ENCODE results near the gene RNF187.

RNF187 gene

DNA sequence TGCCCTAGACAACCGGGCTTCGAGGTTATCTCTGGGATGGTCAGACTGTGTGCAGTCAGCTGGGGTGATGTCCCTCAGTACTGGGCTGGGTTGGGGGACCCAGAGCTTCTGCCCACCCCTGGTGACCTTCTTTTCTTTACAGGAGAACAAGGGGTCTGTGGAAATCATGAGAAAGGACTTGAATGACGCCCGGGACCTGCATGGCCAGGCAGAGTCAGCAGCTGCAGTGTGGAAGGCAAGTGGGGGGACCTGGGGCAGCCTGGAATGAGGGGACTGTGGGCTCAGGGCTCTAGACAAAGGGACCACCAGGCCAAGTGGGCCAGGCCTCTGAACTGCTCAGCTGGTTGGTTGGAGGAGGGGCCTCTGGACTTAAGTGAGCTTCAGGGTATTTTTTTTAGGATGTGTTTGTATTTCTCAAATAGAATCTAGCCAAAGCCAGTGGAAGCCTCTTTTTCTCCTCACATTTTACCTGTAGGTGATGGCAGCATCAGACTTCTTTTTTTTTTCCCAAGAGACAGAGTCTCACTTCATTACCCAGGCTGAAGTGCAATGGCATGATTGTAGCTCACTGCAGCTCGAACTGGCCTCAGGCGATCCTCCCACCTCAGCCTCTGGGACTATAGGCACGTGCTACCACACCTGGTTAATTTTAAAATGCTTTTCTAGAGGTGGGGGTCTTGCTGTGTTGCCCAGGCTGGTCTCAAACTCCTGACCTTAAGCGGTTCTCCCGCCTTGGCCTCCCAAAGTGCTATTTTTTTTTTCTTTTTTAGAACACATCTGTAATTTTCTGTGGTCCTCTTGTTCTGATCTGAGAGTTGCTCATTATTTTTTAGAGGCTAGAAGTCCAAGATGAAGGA is 1.9 kb downstream of the RNF187 start:
- no peaks in the 10 kb centered on the region for H3K9me3 ChIP-seq (ENCODE audit: control insufficient read depth, insufficient read depth, low read length)
- H3K4me3 ChIP-seq (ENCODE audit: low read length) = no peak overlapping the region
- no CpG with 5 or more reads among the region's 9 CpGs for WGBS (ENCODE audit: insufficient coverage, insufficient read length)
- H3K4me1 ChIP-seq (ENCODE audit: control insufficient read depth, insufficient read depth, low read length) = 0 out of 2 replicates have a peak, but pooled peaks cover 4% of the 10 kb centered on the region
- H3K27ac ChIP-seq (ENCODE audit: low read length) = no peak overlapping the region
- no peaks in the 10 kb centered on the region; the same call in 1 of the 2 replicates for H3K27me3 ChIP-seq (ENCODE audit: control insufficient read depth, insufficient read depth, low read length)
- DNase-seq (ENCODE audit: low read depth, low spot score) = no peak
- H3K36me3 ChIP-seq (ENCODE audit: control insufficient read depth, insufficient read depth, low read length) = peaks cover 3% of the 10 kb centered on the region; the same call in 1 of the 2 replicates

DNA sequence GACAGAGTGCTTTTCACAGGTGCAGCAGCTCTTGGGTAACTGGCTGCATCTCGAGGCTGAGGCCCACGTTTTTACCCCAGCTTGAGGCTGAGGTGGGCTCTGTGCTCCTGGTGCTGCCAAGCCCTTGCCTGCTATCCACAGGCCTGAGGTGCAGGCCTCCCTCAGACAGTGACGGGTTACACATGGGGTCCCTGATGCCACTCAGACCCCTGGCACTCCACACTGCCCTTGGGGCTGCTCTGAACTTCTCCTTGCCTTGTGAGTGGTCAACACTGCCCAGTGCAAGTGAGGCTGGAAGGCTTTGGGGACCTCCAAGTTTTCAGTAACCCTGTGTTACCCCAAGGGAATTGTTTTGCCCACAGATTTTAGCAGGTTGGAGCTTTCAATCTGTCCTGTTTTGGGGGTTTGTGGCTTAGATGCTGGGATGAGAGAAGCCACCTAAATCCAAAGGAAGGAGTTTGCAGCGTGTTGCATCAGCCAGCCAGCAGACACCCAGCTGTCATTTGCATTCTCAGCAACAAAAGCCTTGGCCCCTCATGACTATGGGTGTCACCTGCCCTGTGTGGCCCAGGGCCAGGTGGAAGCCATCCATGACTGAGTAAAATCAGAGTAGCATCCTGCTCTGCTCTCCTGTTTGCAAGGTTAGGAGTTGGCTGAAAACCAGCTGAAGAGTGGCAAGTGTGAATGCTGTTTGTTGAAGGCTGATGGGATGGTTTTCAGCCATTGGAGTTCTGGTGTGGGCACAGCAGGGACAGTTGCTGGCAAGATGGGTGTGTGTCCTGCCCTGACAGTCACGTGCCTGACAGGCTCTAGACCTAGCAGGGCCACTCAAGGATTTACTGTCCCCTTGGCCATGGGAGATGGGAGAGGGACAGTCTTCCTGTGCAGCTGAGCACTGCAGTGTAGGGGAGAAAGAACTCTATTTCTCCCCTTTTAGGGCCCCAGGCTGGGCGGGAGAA is 3.2 kb downstream of the RNF187 start:
- Histone ChIP-seq H3K4me1 (ENCODE audit: control insufficient read depth, insufficient read depth, low read length) (0 out of 2 replicates have a peak, but pooled peaks cover 4% of the 10 kb centered on the region), H3K27me3 (ENCODE audit: control insufficient read depth, insufficient read depth, low read length) (no peaks in the 10 kb centered on the region; the same call in 1 of the 2 replicates), H3K4me3 (ENCODE audit: low read length) (no peak overlapping the region), H3K9me3 (ENCODE audit: control insufficient read depth, insufficient read depth, low read length) (no peaks in the 10 kb centered on the region), H3K36me3 (ENCODE audit: control insufficient read depth, insufficient read depth, low read length) (peaks cover 3% of the 10 kb centered on the region; the same call in 1 of the 2 replicates), H3K27ac (ENCODE audit: low read length) (no peak overlapping the region)
- DNase-seq (ENCODE audit: low read depth, low spot score) = no peak
- WGBS (ENCODE audit: insufficient coverage, insufficient read length) = no CpG with 5 or more reads among the region's 6 CpGs

DNA sequence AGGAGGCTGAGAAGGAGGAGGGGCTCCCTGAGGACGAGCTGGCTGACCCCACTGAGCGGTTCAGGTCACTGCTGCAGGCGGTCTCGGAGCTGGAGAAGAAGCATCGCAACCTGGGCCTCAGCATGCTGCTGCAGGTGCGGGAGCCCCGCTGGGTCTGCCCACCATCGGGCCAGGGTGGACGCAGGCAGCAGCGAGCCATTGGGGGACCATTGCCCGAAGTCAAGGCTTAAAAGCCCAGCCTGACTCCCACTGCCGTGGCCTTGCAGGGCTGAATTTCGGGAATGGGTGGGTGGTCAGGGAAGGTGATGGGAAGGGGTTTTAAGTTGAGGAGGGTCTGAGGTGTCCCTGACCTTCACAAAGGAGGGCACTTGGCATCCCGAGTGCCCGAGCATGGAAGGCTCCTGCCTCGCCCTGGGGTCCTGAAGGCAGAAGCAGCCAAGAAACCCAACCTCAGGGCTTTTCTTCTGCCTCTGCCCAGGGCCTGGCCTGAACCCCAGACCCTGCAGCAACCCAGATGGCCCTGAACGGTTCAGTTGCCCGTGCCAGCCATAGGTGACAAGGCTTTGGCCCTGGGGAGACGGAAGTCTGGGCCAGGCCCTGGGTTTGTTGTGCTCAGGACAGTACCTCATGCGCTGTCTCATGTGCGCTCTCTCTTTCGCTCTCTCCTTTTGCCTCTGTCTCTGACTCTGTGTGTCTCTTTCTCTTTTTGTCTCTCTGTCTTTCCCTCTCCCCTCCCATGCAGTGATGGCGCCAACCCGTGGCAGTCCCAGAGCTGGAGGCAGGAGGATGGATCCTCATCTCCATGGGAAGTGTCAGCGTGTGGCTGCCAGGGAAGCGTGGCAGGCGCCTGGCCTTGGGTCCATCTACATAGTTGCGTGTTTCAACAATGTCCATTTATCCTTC is 6.2 kb downstream of the RNF187 start:
- DNase-seq (ENCODE audit: low read depth, low spot score) = no peak
- peaks cover 3% of the 10 kb centered on the region; the same call in 1 of the 2 replicates for H3K36me3 ChIP-seq (ENCODE audit: control insufficient read depth, insufficient read depth, low read length)

DNA sequence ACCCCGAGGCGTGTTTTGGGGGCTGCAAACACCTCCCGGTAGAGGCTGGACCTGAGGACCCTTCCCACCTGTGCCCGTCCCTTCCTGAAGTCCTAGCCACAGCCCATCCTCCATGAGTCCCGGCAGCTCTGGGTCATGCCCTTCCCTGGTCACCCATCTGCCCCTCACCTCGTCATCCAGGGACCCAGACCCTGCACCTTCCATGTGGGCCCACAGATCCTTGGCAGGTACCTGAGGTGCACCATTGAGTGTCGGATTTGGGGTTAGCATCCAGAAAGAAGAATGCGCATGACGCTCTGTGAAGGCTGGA is 6.8 kb downstream of the RNF187 start:
- H3K4me3 ChIP-seq (ENCODE audit: low read length) = no peak overlapping the region
- H3K9me3 ChIP-seq (ENCODE audit: control insufficient read depth, insufficient read depth, low read length) = no peaks in the 10 kb centered on the region
- no peak for DNase-seq (ENCODE audit: low read depth, low spot score)
- H3K27ac ChIP-seq (ENCODE audit: low read length) = no peak overlapping the region
- peaks cover 3% of the 10 kb centered on the region; the same call in 1 of the 2 replicates for H3K36me3 ChIP-seq (ENCODE audit: control insufficient read depth, insufficient read depth, low read length)
- no peaks in the 10 kb centered on the region; the same call in 1 of the 2 replicates for H3K27me3 ChIP-seq (ENCODE audit: control insufficient read depth, insufficient read depth, low read length)
- WGBS (ENCODE audit: insufficient coverage, insufficient read length) = no CpG with 5 or more reads among the region's 9 CpGs
- H3K4me1 ChIP-seq (ENCODE audit: control insufficient read depth, insufficient read depth, low read length) = no peaks in the 10 kb centered on the region

More for the DNA sequence above, 6.2 kb downstream of the RNF187 start:
- no peak overlapping the region for H3K4me3 ChIP-seq (ENCODE audit: low read length)
- WGBS (ENCODE audit: insufficient coverage, insufficient read length) = no CpG with 5 or more reads among the region's 28 CpGs
- no peak overlapping the region for H3K27ac ChIP-seq (ENCODE audit: low read length)
- 0 out of 2 replicates have a peak, but pooled peaks cover 1% of the 10 kb centered on the region for H3K4me1 ChIP-seq (ENCODE audit: control insufficient read depth, insufficient read depth, low read length)
- no peaks in the 10 kb centered on the region; the same call in 1 of the 2 replicates for H3K27me3 ChIP-seq (ENCODE audit: control insufficient read depth, insufficient read depth, low read length)
- no peaks in the 10 kb centered on the region for H3K9me3 ChIP-seq (ENCODE audit: control insufficient read depth, insufficient read depth, low read length)

DNA sequence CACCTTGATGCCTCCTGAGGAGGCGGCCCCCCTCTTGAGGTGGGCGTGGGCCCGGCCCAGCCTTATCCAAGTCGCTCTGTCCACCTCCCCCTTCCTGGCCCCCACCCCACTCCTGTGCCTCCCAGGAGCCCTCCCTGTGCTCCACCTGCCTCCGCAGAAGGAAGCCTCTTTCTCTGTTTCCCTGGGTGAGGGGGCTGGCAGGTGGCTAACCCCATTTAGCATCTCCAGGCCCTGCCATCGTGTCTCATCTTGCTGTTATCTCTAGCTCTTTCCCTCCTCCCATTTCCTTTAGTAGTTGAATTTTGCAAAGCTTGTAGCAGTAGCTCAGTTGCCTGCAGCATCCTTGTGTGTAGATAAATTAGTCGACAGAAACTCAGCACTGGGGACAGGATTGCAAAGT is 7.2 kb downstream of the RNF187 start:
- H3K36me3 ChIP-seq (ENCODE audit: control insufficient read depth, insufficient read depth, low read length) = peaks cover 3% of the 10 kb centered on the region; the same call in 1 of the 2 replicates
- no peak overlapping the region for H3K27ac ChIP-seq (ENCODE audit: low read length)
- DNase-seq (ENCODE audit: low read depth, low spot score) = no peak
- H3K27me3 ChIP-seq (ENCODE audit: control insufficient read depth, insufficient read depth, low read length) = no peaks in the 10 kb centered on the region; the same call in 1 of the 2 replicates
- no peaks in the 10 kb centered on the region for H3K9me3 ChIP-seq (ENCODE audit: control insufficient read depth, insufficient read depth, low read length)
- no peak overlapping the region for H3K4me3 ChIP-seq (ENCODE audit: low read length)
- no CpG with 5 or more reads among the region's 7 CpGs for WGBS (ENCODE audit: insufficient coverage, insufficient read length)
- H3K4me1 ChIP-seq (ENCODE audit: control insufficient read depth, insufficient read depth, low read length) = no peaks in the 10 kb centered on the region

DNA sequence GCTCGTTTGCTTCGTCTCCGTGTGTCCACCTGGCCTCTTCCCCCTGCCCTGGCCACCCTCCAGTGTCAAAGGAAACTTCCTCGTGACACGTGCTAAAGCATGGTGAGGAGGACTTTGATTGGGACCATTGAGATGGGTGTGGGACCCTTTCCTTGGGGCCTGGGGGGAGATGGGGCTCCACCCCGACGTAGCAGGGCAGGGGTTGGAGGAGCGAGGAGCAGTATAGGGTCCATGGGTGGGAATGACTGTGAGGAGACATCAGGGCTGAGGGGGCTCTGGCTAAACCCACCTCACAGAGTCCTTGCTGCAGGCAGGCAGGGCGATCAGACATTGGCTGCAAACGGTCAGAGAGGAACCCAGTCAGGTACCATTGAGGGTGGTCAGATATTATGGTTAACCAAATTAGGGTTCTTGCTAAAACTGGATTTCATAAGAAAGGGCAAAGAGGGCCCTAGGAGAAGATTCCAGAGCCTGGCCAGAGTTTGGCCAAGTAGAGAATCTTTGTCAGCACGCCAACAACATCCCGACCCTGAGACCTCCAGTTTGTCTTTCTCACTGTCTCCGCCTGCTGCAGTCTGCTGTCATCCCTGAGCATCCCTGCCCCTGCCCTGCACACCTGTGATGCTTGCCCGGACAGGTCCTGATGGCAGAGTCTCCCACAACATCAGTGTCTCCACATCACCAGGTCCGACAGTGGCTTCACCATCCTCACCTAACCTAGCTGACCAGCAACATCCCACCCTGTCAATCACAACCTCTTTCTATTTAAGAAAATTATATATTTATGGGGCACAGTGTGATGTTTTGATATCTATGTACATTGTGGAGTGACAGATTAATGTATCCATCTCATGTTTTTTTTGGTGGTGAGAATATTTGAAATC is 8.0 kb downstream of the RNF187 start:
- Histone ChIP-seq H3K4me1 (ENCODE audit: control insufficient read depth, insufficient read depth, low read length) (no peaks in the 10 kb centered on the region), H3K27ac (ENCODE audit: low read length) (no peak overlapping the region), H3K27me3 (ENCODE audit: control insufficient read depth, insufficient read depth, low read length) (peaks cover under 1% of the 10 kb centered on the region; the same call in 1 of the 2 replicates), H3K4me3 (ENCODE audit: low read length) (no peak overlapping the region), H3K9me3 (ENCODE audit: control insufficient read depth, insufficient read depth, low read length) (no peaks in the 10 kb centered on the region), H3K36me3 (ENCODE audit: control insufficient read depth, insufficient read depth, low read length) (peaks cover 3% of the 10 kb centered on the region; the same call in 1 of the 2 replicates)
- no CpG with 5 or more reads among the region's 15 CpGs for WGBS (ENCODE audit: insufficient coverage, insufficient read length)
- no peak for DNase-seq (ENCODE audit: low read depth, low spot score)

DNA sequence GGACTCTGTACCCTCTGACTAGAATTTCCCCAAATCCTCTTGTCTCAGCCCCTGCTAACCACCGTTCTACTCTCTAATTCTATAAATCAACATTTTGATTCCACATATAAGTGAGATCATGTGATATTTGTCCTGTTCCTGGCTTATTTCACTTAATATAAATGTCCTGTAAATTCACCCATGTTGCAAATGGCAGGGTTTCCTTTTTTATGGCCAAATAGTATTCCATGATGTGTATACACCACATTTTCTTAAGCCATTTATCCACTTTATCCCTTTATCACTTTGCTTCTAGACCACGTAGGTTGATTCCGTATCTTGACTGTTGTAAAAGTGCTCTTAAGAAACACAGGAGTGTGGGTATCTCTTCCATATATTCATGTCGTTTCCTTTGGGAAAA is 8.9 kb downstream of the RNF187 start:
- H3K36me3 ChIP-seq (ENCODE audit: control insufficient read depth, insufficient read depth, low read length) = peaks cover 3% of the 10 kb centered on the region; the same call in 1 of the 2 replicates
- H3K27ac ChIP-seq (ENCODE audit: low read length) = no peak overlapping the region
- 100% methylated on average over 1 of the region's 4 CpGs for WGBS (ENCODE audit: insufficient coverage, insufficient read length)

DNA sequence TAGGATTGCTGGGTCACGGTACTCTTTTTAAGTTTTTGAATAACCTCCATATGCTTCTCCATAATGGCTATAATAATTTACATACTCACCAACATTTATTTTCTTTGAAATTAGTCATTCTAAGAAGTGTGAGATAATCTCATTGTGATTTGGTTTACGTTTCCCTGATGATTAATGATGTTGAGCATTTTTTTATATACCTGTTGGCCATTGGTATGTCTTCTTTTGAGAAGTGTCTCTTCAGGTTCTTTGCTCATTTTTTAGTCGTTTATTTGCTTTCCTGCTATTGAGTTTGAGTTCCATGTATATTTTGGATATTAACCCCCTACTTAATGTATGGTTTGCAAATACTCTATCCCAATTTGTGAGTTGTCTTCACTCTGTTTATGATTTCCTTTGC is 9.3 kb downstream of the RNF187 start:
- peaks cover 3% of the 10 kb centered on the region; the same call in 1 of the 2 replicates for H3K36me3 ChIP-seq (ENCODE audit: control insufficient read depth, insufficient read depth, low read length)
- DNase-seq (ENCODE audit: low read depth, low spot score) = no peak
- H3K4me3 ChIP-seq (ENCODE audit: low read length) = no peak overlapping the region
- H3K4me1 ChIP-seq (ENCODE audit: control insufficient read depth, insufficient read depth, low read length) = no peaks in the 10 kb centered on the region
- H3K27ac ChIP-seq (ENCODE audit: low read length) = no peak overlapping the region
- no peaks in the 10 kb centered on the region for H3K9me3 ChIP-seq (ENCODE audit: control insufficient read depth, insufficient read depth, low read length)
- H3K27me3 ChIP-seq (ENCODE audit: control insufficient read depth, insufficient read depth, low read length) = peaks cover 11% of the 10 kb centered on the region
- no CpG with 5 or more reads among the region's 3 CpGs for WGBS (ENCODE audit: insufficient coverage, insufficient read length)

More for the DNA sequence above, 8.9 kb downstream of the RNF187 start:
- peaks cover 7% of the 10 kb centered on the region for H3K27me3 ChIP-seq (ENCODE audit: control insufficient read depth, insufficient read depth, low read length)
- DNase-seq (ENCODE audit: low read depth, low spot score) = no peak
- H3K9me3 ChIP-seq (ENCODE audit: control insufficient read depth, insufficient read depth, low read length) = no peaks in the 10 kb centered on the region
- no peak overlapping the region for H3K4me3 ChIP-seq (ENCODE audit: low read length)
- no peaks in the 10 kb centered on the region for H3K4me1 ChIP-seq (ENCODE audit: control insufficient read depth, insufficient read depth, low read length)

DNA sequence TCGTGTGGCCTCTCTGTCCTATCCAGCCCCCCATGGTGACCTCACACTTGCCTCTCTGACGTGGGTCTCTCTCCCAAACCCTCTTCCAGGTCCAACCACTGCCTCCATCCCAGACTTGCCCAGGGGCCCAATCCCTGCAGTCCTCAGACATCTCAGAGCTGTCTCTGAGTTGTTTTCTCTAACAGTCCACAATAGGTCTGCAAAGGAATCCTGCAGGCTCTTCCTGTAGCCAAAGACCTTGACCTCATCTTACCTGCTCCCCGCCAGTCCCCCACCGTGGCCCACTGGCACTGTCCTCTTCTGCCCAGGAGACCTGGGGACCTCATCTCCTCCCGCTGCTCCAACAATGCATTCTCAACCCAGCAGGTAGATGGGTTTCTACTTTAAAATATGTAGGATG is 10.0 kb downstream of the RNF187 start:
- WGBS (ENCODE audit: insufficient coverage, insufficient read length) = no CpG with 5 or more reads among the region's 5 CpGs
- peaks cover 3% of the 10 kb centered on the region; the same call in 1 of the 2 replicates for H3K36me3 ChIP-seq (ENCODE audit: control insufficient read depth, insufficient read depth, low read length)

More for the DNA sequence above, 10.0 kb downstream of the RNF187 start:
- Histone ChIP-seq H3K9me3 (ENCODE audit: control insufficient read depth, insufficient read depth, low read length) (no peaks in the 10 kb centered on the region), H3K4me1 (ENCODE audit: control insufficient read depth, insufficient read depth, low read length) (no peaks in the 10 kb centered on the region), H3K27me3 (ENCODE audit: control insufficient read depth, insufficient read depth, low read length) (peaks cover 17% of the 10 kb centered on the region), H3K27ac (ENCODE audit: low read length) (no peak overlapping the region), H3K4me3 (ENCODE audit: low read length) (no peak overlapping the region)
- no peak for DNase-seq (ENCODE audit: low read depth, low spot score)

Measured in iPS DF 6.9 (cell line).